Neural cell (in vitro differentiated cells): ENCODE measurements around the gene SSBP2. TPM values are rescaled to one million over a fixed set of nuclear protein-coding genes. Genes with fewer than 3 reads are reported as not detected.

Experiments
- H2AFZ ChIP-seq: fragments of 200-600, 300-800 bp; sonication (generic), shearing (Covaris generic); 2 replicates; pipeline ENCODE4 v1.6.0; 2014; ENCODE audit warnings: low read depth, mild to moderate bottlenecking, antibody characterized with exemption, low read length, moderate library complexity
- H3F3A ChIP-seq: fragments of 200-600 bp; shearing (Covaris generic); 2 replicates; pipeline ENCODE4 v1.6.1; 2016; ENCODE audit warnings: mild to moderate bottlenecking, moderate library complexity, mixed read lengths, antibody characterized with exemption, low read length; ENCODE audit not compliant: insufficient read depth, poor library complexity, severe bottlenecking
- H3K27ac ChIP-seq: fragments of 200-600, 300-800 bp; sonication (generic), shearing (Covaris generic); 2 replicates; pipeline ENCODE4 v1.5.1; 2014; ENCODE audit warnings: mild to moderate bottlenecking, low read length, moderate library complexity
- H3K27me3 ChIP-seq: fragments of 300-800, 200-600 bp; sonication (generic), shearing (Covaris generic); 2 replicates; pipeline ENCODE4 v1.6.0; 2014; ENCODE audit warnings: mild to moderate bottlenecking, low read depth, low read length, moderate library complexity; ENCODE audit not compliant: insufficient read depth
- H3K36me3 ChIP-seq: fragments of 300-800, 200-600 bp; sonication (generic), shearing (Covaris generic); 2 replicates; pipeline ENCODE4 v1.5.1; 2014; ENCODE audit warnings: mild to moderate bottlenecking, antibody characterized with exemption, low read length, moderate library complexity; ENCODE audit not compliant: insufficient read depth
- H3K4me2 ChIP-seq: fragments of 300-800, 200-600 bp; sonication (generic), shearing (Covaris generic); 2 replicates; pipeline ENCODE4 v1.6.0; 2014; ENCODE audit warnings: mild to moderate bottlenecking, low read length
- H3K4me3 ChIP-seq: fragments of 300-800, 200-600 bp; sonication (generic), shearing (Covaris generic); 2 replicates; pipeline ENCODE4 v1.5.1; 2014; ENCODE audit warnings: mild to moderate bottlenecking, low read length, moderate library complexity
- H3K79me2 ChIP-seq: fragments of 200-600 bp; shearing (Covaris generic); replicated peaks from 2 replicates; pipeline ENCODE4 v1.6.0; 2014; ENCODE audit warnings: mild to moderate bottlenecking, low read length, moderate library complexity; ENCODE audit not compliant: insufficient read depth
- H3K9ac ChIP-seq: fragments of 300-800, 200-600 bp; sonication (generic), shearing (Covaris generic); 2 replicates; pipeline ENCODE4 v1.6.1; 2016; ENCODE audit warnings: mild to moderate bottlenecking, low read length, mixed read lengths
- H3K9me2 ChIP-seq: fragments of 200-600 bp; shearing (Covaris generic); 2 replicates; pipeline ENCODE4 v1.6.1; 2016; ENCODE audit warnings: mild to moderate bottlenecking, low read length, mixed read lengths; ENCODE audit not compliant: insufficient read depth
- H3K9me3 ChIP-seq: fragments of 200-600, 300-800 bp; sonication (generic), shearing (Covaris generic); 2 replicates; pipeline ENCODE4 v1.6.1; 2016; ENCODE audit warnings: mild to moderate bottlenecking, mixed run types, low read length, moderate library complexity, mixed read lengths
- H4K20me1 ChIP-seq: fragments of 200-600 bp; shearing (Covaris generic); 2 replicates; pipeline ENCODE4 v1.6.1; 2016; ENCODE audit warnings: mild to moderate bottlenecking, mixed run types; ENCODE audit not compliant: insufficient read depth
- CTCF ChIP-seq: fragments of 450-650 bp; IDR thresholded peaks from 2 replicates; pipeline ENCODE4 v1.5.1; 2014; ENCODE audit warnings: antibody characterized with exemption, mild to moderate bottlenecking, moderate library complexity; ENCODE audit not compliant: poor library complexity, severe bottlenecking
- EP300 ChIP-seq: fragments of 450-650 bp; conservative IDR thresholded peaks from 2 replicates; pipeline ENCODE4 v1.6.1; 2014; ENCODE audit warnings: antibody characterized with exemption, mild to moderate bottlenecking, moderate library complexity; ENCODE audit not compliant: poor library complexity, severe bottlenecking
- EZH2 ChIP-seq: fragments of 200-600, 300-800 bp; shearing (Covaris generic), sonication (generic); IDR thresholded peaks from 2 replicates; pipeline ENCODE4 v1.6.1; 2014; ENCODE audit warnings: antibody characterized with exemption, low read length, borderline replicate concordance, mild to moderate bottlenecking; ENCODE audit not compliant: insufficient read depth, poor library complexity, severe bottlenecking
- MXI1 ChIP-seq: fragments of 450-650 bp; conservative IDR thresholded peaks from 2 replicates; pipeline ENCODE4 v1.6.1; 2014; ENCODE audit warnings: antibody characterized with exemption, mild to moderate bottlenecking; ENCODE audit not compliant: poor library complexity, severe bottlenecking
- POLR2AphosphoS5 ChIP-seq: IDR thresholded peaks from 2 replicates; pipeline ENCODE4 v1.6.1; 2012
- RAD21 ChIP-seq: fragments of 450-650 bp; conservative IDR thresholded peaks from 2 replicates; pipeline ENCODE4 v1.6.1; 2014; ENCODE audit warnings: antibody characterized with exemption, mild to moderate bottlenecking, moderate library complexity
- REST ChIP-seq: IDR thresholded peaks from 2 replicates; pipeline ENCODE4 v1.6.1; 2012; ENCODE audit warnings: borderline replicate concordance
- SMC3 ChIP-seq: fragments of 450-650 bp; conservative IDR thresholded peaks from 2 replicates; pipeline ENCODE4 v1.6.1; 2014; ENCODE audit warnings: antibody characterized with exemption, mild to moderate bottlenecking, moderate library complexity; ENCODE audit not compliant: poor library complexity
- TAF1 ChIP-seq: IDR thresholded peaks from 2 replicates; pipeline ENCODE4 v1.6.1; 2012; ENCODE audit warnings: low read depth
- polyA minus RNA-seq: library from RNA; depleted of rRNA, polyadenylated mRNA; stranded (reverse); fragments of >200 nt; gene quantifications from 2 replicates; pipeline ENCODE4 v1.2.3, GENCODE V29; 2014
- polyA plus RNA-seq: library from polyadenylated mRNA; depleted of rRNA; stranded (reverse); fragments of >200 nt; gene quantifications from 2 replicates; pipeline ENCODE4 v1.2.3, GENCODE V29; 2014

Gene SSBP2
- polyA plus RNA-seq (128 and 164 TPM in 2 replicates), polyA minus RNA-seq (224 and 262 TPM in 2 replicates)

DNA sequence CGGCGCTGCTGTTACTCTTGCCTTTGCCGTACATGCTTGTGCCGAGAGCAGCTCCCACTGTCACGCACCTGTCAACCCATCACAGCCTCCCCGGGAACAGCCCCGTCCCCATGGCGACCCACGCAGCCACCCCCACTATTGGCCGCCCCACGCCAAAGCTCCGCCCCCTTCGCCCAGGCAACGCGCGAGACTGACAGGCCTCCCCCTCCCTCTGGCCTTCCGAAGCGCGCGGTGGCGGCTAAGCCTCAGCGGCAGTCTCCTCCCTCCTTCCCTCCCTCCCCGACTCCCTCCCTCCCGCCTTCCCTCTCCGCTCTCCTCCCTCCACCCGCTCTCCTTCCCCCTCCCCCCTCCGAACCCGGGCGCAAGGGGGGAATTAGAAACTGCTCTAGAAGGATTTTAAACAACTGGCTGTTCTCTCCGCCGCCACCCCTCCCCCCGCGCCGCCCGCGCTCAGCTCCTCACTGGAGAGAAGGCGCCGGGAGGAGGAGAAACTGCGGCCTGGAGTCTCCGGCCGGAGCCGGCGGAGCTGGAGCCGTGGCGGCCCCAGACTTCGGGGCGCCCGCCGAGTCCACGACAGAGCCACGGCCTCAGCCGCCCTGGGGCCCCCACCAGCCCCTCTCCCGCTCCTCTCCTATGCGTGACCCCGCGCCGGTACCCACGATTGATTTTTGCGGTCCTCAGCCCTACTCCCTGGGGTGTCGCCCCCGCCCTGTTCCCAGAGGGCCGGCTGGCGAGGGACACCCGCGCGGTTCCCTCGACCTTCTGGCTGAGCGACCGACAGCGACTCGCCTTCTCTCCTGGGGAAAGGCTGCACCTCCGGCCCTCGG is at the start of gene SSBP2:
TSS of gene SSBP2 (minus strand) at position 89 of the 827 bp plus-strand sequence. CDS start at position 34, 55 bp downstream.
- Histone ChIP-seq H3K9me3 (no peaks in the 10 kb centered on the region), H3K27ac (peak within 1 kb of the TSS; percentile 77), H3K4me2 (no peak within 1 kb of the TSS), H2AFZ (peak within 1 kb of the TSS; percentile 35), H3K79me2 (peaks cover 36% of the 10 kb centered on the region), H4K20me1 (peaks cover 27% of the 10 kb centered on the region), H3K9me2 (no peaks in the 10 kb centered on the region), H3K36me3 (no peaks in the 10 kb centered on the region), H3K4me3 (peak within 1 kb of the TSS; percentile 76), H3K9ac (peak within 1 kb of the TSS; percentile 74), H3K27me3 (no peaks in the 10 kb centered on the region), H3F3A (no peaks in the 10 kb centered on the region)
- no peak for TF ChIP-seq EZH2
- no peak for TF ChIP-seq CTCF
- peak; percentile 74 for TF ChIP-seq RAD21
- TF ChIP-seq POLR2AphosphoS5, result peak; percentile 80
- TF ChIP-seq EP300, result peak; percentile 98
- peak; percentile 26 for TF ChIP-seq REST
- TF ChIP-seq SMC3, result peak; percentile 77
- TF ChIP-seq TAF1, result peak; percentile 51
- peak; percentile 97 for TF ChIP-seq MXI1

DNA sequence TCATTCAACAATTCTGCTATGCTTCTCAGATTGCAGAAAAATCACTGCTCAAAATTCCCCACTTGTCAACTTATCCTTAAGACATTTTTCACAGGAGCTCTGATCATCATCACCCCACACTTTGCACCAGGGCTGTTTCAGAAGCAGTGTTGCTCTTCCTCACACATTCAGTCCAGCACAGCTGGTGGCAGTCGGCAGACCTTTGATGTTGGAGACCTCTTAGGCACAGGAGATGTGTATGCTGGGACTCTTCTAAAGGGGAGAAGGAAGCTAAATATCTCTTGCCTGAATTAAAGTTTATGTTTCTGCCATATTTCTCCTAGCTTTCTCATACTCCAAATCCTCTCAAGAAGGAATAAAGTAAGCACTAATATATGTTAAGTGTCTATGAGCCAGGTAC is 44.8 kb upstream of the SSBP2 start:
- Histone ChIP-seq H3K27me3 (no peaks in the 10 kb centered on the region), H4K20me1 (no peaks in the 10 kb centered on the region), H3K9me2 (no peaks in the 10 kb centered on the region), H3F3A (no peaks in the 10 kb centered on the region), H3K9me3 (no peaks in the 10 kb centered on the region), H3K9ac (no peak overlapping the region), H3K36me3 (no peaks in the 10 kb centered on the region), H3K4me2 (no peak overlapping the region), H3K79me2 (no peaks in the 10 kb centered on the region), H2AFZ (no peak overlapping the region), H3K4me3 (no peak overlapping the region), H3K27ac (no peak overlapping the region)
- TF ChIP-seq CTCF (no peak), TAF1 (no peak), POLR2AphosphoS5 (no peak), REST (no peak), EP300 (no peak), MXI1 (no peak), SMC3 (no peak), RAD21 (no peak), EZH2 (no peak)
